CD4-positive, alpha-beta T cell treated with Interferon gamma for 1 hour (primary cell): Measurements from ENCODE around the gene COL23A1.

Source experiments
- DNase-seq: peaks from one replicate; pipeline ENCODE4 v3.0.0-alpha.2; 2020

The COL23A1 gene

GRCh38 chr5:178350361-178351220 lies 239.6 kb downstream of the COL23A1 start:
- no peak for DNase-seq

GRCh38 chr5:178349625-178350353 lies 240.4 kb downstream of the COL23A1 start:
- no peak for DNase-seq

- no peak for DNase-seq
Observed at GRCh38 chr5:178349075-178349511, 241.1 kb downstream of the COL23A1 start.

GRCh38 chr5:178348356-178349074 lies 241.7 kb downstream of the COL23A1 start:
- DNase-seq = no peak

GRCh38 chr5:178347956-178348355 lies 242.2 kb downstream of the COL23A1 start:
- no peak for DNase-seq

GRCh38 chr5:178346607-178347334 lies 243.4 kb downstream of the COL23A1 start:
- no peak for DNase-seq

GRCh38 chr5:178343306-178343705 lies 246.9 kb downstream of the COL23A1 start:
- DNase-seq = no peak

- no peak for DNase-seq
Observed at GRCh38 chr5:178341851-178342140, 248.4 kb downstream of the COL23A1 start.

GRCh38 chr5:178341091-178341850 lies 248.9 kb downstream of the COL23A1 start:
- no peak for DNase-seq

- no peak for DNase-seq
Observed at GRCh38 chr5:178340637-178341036, 249.6 kb downstream of the COL23A1 start.

- no peak for DNase-seq
Observed at GRCh38 chr5:178340187-178340586, 250.0 kb downstream of the COL23A1 start.

GRCh38 chr5:178339272-178339671 lies 250.9 kb downstream of the COL23A1 start:
- DNase-seq = no peak

- DNase-seq = no peak
Observed at GRCh38 chr5:178338750-178339144, 251.4 kb downstream of the COL23A1 start.

GRCh38 chr5:178338126-178338749 lies 252.0 kb downstream of the COL23A1 start:
- DNase-seq = no peak

- DNase-seq = no peak
Observed at GRCh38 chr5:178337334-178337741, 252.9 kb downstream of the COL23A1 start.

- DNase-seq = no peak
Observed at GRCh38 chr5:178336889-178337288, 253.3 kb downstream of the COL23A1 start.

GRCh38 chr5:178335302-178336030 lies 254.7 kb downstream of the COL23A1 start:
- DNase-seq = no peak

- no peak for DNase-seq
Observed at GRCh38 chr5:178334861-178335260, 255.3 kb downstream of the COL23A1 start.

GRCh38 chr5:178333821-178334481 lies 256.2 kb downstream of the COL23A1 start:
- no peak for DNase-seq

GRCh38 chr5:178332210-178332641 lies 258.0 kb downstream of the COL23A1 start:
- DNase-seq = no peak
